ENCODE results near the gene TIMMDC1.

DNA sequence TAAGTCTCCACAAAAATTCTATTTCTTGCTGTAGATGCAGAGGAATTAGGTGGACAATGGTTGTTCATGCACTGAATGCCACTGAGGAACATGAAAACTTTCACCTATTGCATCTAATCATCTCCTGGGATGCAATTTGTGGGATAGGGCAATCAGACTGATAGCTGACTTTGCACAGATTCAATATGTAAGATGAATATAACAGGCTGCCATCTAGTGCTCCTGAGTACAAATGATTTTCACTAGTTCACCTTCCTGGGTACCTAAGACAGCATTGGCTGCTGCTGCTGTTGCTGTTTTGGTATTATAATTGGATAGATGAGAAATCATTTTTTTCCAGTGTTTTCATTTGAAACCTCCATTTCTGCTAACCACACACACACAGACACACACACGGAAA is 19.7 kb downstream of the TIMMDC1 start:
- TF ChIP-seq, protein P1, sequence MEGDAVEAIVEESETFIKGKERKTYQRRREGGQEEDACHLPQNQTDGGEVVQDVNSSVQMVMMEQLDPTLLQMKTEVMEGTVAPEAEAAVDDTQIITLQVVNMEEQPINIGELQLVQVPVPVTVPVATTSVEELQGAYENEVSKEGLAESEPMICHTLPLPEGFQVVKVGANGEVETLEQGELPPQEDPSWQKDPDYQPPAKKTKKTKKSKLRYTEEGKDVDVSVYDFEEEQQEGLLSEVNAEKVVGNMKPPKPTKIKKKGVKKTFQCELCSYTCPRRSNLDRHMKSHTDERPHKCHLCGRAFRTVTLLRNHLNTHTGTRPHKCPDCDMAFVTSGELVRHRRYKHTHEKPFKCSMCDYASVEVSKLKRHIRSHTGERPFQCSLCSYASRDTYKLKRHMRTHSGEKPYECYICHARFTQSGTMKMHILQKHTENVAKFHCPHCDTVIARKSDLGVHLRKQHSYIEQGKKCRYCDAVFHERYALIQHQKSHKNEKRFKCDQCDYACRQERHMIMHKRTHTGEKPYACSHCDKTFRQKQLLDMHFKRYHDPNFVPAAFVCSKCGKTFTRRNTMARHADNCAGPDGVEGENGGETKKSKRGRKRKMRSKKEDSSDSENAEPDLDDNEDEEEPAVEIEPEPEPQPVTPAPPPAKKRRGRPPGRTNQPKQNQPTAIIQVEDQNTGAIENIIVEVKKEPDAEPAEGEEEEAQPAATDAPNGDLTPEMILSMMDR (IDR thresholded peaks at IDR 0.05), result no peak
- TF ChIP-seq POLR2A (IDR thresholded peaks at IDR 0.05), result no peak
